ENCODE measurements around the gene THBS4.
"Not testable (repeated sequence)": the region's sequence is repeated elsewhere in the genome, so short reads cannot be mapped to it uniquely, and the experiment has no call there.

GRCh38 chr5:80111376-80111990 is 76.3 kb downstream of the THBS4 start:
- TF ChIP-seq YY1 (IDR thresholded peaks at IDR 0.05; ENCODE audit: low read depth); RXRA (IDR thresholded peaks at IDR 0.05; ENCODE audit: borderline replicate concordance, low read depth): not testable (repeated sequence)

Measured in SK-N-SH (cell line).